PC-9 (cell line): ENCODE measurements around the gene KIR2DL4.
"Not testable (repeated sequence)": the region's sequence is repeated elsewhere in the genome, so short reads cannot be mapped to it uniquely, and the experiment has no call there.

Experiments used
- CTCF ChIP-seq: fragments of 200-600 bp; sonication (generic); conservative IDR thresholded peaks from 2 replicates; pipeline ENCODE4 v1.6.1; 2017; ENCODE audit warnings: mixed run types, antibody characterized with exemption, mild to moderate bottlenecking, moderate library complexity
- EZH2 ChIP-seq: fragments of 200-600 bp; sonication (generic); IDR thresholded peaks from 2 replicates; pipeline ENCODE4 v1.8.0; 2017; ENCODE audit warnings: antibody characterized with exemption, low read depth

GRCh38 chr19:54782916-54783315 lies 20.5 kb upstream of the KIR2DL4 start:
- TF ChIP-seq EZH2, CTCF: not testable (repeated sequence)
